GM19240 (cell line): Measurements from ENCODE around the gene AEBP2.
"Not testable (repeated sequence)": the region's sequence is repeated elsewhere in the genome, so short reads cannot be mapped to it uniquely, and the experiment has no call there.

Experiments
- DNase-seq: peaks from one replicate; pipeline ENCODE4 v3.0.0; 2011; ENCODE audit warnings: low spot score; ENCODE audit not compliant: insufficient read length

Gene AEBP2

DNA sequence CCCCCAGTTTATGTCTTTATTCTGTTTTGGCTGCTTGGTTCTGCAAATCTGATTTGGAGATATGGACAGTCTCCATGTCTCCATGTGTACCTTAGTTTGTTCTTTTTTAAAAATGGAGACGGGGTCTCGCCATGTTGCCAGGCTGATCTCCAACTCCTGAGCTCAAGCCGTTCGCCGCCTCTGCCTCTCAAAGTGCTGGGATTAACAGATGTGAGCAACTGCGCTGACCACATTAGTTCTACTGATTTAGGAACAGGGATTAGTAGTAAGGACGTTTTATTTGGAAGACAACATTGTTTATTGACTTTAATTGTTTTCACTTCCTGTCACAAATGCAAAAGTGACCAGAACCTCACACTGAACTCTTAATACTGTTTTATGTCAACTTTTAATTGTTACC, 14.7 kb downstream of the AEBP2 start:
- no peak for DNase-seq

GRCh38 chr12:19454837-19455236, 15.5 kb downstream of the AEBP2 start:
- no peak for DNase-seq

DNA sequence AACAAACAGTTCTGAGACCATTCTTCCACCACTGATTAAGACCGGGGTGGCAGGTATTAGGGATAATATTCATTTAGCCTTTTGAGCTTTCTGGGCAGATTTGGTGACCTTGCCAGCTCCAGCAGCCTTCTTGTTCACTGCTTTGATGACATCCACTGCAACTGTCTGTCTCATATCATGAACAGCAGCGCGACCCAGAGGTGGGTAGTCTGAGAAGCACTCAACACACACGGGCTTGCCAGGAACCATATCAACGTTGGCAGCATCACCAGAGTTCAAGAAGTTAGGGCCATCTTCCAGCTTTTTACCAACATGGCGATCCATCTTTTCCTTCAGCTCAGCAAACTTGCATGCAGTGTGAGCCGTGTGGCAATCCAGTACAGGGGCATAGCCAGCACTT, 16.9 kb downstream of the AEBP2 start:
- no peak for DNase-seq

DNA sequence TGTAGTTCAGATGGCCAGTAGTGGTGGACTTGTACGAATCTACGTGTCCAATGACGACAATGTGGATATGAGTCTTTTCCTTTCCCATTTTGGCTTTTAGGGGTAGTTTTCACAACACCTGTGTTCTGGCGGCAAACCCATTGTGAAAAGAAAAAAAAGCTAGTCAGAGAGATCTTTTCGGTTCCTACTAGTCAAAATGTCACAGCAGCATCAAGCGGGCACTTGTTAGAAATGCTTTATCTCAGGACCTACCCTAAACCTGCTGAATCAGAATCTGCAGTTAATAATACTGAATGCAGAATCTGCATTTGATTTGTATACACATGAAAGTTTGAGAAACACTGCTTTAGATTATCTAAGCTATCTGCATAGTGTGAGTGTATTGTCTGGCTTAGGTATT, 18.3 kb downstream of the AEBP2 start:
- DNase-seq: no peak

DNA sequence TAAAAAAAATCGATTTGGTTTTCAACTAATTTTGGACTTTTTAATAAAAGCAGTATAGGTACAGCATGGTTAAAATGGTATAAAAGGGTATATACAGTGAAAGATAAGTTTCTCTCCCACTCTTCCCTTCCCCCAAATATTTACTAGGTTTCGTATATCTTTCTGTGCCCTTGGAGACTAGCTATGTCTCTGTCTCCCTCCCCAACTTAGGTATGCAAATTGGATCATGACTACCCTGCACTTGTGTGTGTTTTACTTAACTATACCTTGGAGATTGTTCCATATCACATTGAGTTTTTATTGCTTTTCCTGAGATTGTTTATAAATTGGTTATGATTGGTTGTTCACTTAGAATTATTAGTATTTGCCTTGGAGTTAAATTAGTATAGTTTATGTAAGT, 19.4 kb downstream of the AEBP2 start:
- DNase-seq: no peak

DNA sequence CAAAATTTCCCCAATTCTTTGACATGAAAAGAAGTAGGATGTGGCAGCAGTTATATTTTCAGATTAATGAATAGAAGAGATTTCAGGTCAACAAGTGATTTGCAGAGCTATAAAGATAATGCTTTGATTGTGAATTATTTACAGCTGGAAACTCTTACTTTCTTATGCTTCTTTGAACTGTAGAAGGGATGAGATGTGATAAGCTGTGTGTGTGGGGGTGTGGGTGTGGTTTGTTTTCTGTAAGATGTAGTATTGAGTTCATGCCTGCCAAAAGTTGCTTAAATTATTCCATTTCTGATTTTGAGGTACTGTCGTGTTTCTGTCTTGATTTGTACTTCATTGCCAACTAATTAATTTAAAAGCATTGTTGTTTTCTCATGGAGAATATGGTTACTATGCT, 22.7 kb downstream of the AEBP2 start:
- no peak for DNase-seq

- DNase-seq: no peak
These were observed 23.1 kb downstream of the AEBP2 start for GRCh38 chr12:19462406-19462805.

GRCh38 chr12:19464192-19464580, 24.9 kb downstream of the AEBP2 start:
- no peak for DNase-seq

DNA sequence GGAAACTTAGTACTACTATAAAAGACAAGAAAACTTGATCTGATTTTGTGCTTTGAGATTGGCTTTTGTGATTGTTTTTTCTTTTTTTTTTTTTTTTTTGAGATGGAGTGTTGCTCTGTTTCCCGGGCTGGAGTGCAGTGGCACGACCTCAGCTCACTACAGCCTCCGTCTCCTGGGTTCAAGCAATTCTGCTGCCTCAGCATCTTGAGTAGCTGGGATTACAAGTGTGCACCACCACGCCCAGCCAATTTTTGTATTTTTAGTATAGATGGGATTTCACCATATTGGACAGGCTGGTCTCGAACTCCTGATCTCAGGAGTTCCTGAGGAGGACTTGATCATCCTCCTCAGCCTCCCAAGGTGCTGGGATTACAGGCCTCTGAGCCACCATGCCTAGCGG, 26.4 kb downstream of the AEBP2 start:
- DNase-seq: no peak

DNA sequence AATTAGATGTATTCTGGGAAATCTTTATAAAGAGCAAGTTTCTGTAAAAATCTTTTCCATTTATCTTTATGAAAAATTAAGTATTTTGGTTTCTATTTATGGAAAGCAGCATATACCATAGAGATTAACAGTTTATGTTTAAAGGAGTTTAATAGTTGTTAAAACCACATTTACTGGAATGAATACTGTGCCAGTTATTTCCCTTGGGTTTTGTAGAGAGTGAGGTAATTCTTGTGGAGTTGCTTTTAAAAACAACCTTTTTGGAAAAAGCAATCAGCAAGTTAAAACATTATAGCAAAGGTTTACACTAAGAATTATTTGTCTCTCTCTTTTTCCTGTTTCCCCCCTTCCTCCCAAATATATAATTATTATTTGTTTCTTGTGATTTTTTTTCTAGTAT, 34.9 kb downstream of the AEBP2 start:
- DNase-seq: no peak

GRCh38 chr12:19475884-19476505, 36.7 kb downstream of the AEBP2 start:
- not testable (repeated sequence) for DNase-seq

DNA sequence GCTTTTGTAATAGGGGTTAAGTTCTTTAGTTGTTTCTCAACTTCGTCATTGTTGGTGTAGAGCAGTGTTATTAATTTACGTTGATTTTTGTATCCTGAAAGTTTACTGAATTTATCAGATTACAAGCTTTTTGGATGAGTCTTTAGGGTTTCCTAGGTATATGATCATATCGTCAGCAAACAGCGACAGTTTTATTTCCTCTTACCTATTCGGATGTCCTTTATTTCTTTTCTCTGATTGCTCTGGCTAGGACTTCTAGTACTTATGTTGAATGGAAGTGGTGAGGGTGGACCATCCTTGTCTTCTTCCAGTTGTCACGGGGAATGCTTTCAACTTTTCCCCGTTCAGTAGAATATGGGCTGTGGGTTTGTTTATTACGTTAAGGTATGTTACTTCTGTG, 37.8 kb downstream of the AEBP2 start:
- no peak for DNase-seq

DNA sequence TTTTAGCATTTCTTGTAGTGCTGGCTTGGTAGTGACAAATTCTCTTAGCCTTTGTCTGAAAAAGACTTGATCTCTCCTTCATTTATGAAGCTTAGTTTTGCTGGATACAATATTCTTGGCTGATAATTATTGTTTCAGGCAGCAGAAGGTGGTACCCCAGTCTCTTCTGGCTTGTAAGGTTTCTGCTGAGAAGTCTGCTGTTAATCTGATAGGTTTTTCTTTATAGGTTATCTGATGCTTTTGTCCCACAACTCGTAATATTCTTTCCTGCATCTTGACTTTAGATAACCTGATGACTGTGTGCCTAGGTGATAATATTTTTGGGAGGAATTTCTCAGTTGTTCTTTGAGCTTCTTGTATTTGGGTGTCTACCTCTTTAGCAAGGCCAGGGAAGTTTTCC, 41.2 kb downstream of the AEBP2 start:
- no peak for DNase-seq

DNA sequence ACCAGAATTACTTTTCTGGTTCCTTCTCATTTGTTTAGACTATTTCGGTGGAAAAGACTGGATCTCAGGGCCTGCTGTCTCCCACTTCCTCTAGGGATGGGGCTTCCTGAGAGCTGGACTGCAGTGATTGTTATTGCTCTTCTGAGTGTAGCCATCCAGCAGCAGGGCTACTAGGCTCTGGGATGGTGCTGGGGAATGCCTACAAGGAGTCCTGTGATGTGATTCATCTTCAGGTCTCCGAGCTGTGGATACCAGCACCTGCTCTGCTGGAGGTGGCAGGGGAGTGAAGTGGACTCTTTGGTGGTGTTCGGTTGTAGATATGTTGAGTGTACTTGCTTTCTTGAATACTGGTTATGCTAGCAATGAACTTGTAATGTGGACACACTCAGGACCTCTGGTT, 42.7 kb downstream of the AEBP2 start:
- DNase-seq: no peak

- no peak for DNase-seq
These were observed 43.3 kb downstream of the AEBP2 start for GRCh38 chr12:19482551-19483109.

- no peak for DNase-seq
These were observed 44.4 kb downstream of the AEBP2 start for GRCh38 chr12:19483727-19484126.

DNA sequence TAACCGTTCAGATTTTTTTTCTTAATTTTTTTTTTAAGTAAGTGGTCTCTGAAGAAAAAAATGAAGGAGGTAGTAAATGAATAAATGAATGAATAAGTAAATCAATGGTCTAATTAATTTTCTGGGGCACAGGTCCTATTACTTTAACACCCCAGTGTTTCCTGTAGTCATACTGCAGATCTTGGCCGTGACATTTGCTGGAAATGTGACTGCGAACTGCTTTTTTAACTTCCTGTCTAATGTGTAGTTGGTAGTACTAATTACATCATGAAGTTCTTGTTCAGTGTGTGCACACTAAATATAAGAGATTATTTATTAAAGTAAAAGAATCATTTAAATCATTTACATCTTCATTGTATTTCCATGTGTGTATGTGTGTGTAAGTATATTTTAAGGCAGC, 45.4 kb downstream of the AEBP2 start:
- DNase-seq: no peak

DNA sequence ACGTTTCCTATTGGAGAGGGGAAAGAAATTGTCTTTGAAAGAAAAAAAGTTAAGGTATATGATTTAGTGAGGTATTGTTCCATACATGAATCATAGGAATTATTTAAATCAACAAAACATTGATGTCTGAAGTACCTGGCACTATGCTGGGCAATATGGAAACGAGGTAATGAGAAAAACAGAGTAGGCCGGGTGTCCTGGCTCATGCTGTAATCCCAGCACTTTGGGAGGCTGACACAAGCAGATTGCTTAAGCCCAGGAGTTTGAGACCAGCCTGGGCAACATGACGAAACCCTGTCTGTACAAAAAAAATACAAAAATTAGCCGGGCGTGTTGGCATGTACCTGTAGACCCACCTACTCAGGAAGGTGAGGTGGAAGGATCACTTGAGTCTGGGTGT, 45.9 kb downstream of the AEBP2 start:
- no peak for DNase-seq

GRCh38 chr12:19489168-19489567, 49.9 kb downstream of the AEBP2 start:
- no peak for DNase-seq

DNA sequence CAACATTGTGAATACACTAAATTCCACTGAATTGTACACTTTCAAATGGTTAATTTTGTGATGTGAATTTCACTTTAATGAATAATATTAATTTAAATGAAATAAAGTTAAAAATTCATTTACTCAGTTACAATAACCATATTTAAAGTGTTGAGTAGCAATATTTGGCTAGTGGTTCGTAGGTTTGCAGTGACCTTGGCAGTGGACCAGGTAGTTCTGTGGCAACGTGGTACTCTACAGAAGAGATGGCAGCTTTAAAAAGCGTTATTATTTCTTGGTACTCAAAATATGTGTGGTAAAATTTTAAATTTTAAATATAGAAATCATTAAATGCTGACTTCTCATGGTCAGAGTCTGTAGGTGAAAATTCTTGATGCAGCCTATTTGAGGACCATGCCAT, 51.6 kb downstream of the AEBP2 start:
- no peak for DNase-seq

GRCh38 chr12:19491863-19492262, 52.6 kb downstream of the AEBP2 start:
- no peak for DNase-seq

- no peak for DNase-seq
These were observed 57.1 kb downstream of the AEBP2 start for GRCh38 chr12:19496219-19496878.

GRCh38 chr12:19498099-19498498, 58.8 kb downstream of the AEBP2 start:
- DNase-seq: no peak
